ENCODE results near the gene AP1G2.
"Not testable (repeated sequence)": the region's sequence is repeated elsewhere in the genome, so short reads cannot be mapped to it uniquely, and the experiment has no call there.

Gene AP1G2

GRCh38 chr14:23604675-23605170 is 37.1 kb upstream of the AP1G2 start:
- Histone ChIP-seq H3K9ac (ENCODE audit: low read depth, low read length) (no peak overlapping the region), H3K4me1 (ENCODE audit: insufficient read depth, low read length) (no peaks in the 10 kb centered on the region), H3K36me3 (ENCODE audit: insufficient read depth, low read length) (no peaks in the 10 kb centered on the region), H3K9me3 (ENCODE audit: control insufficient read depth, insufficient read depth, low read length) (no peaks in the 10 kb centered on the region)

- Histone ChIP-seq H3K9me3 (ENCODE audit: control insufficient read depth, insufficient read depth, low read length) (no peaks in the 10 kb centered on the region), H3K4me1 (ENCODE audit: insufficient read depth, low read length) (no peaks in the 10 kb centered on the region), H3K36me3 (ENCODE audit: insufficient read depth, low read length) (no peaks in the 10 kb centered on the region), H3K9ac (ENCODE audit: low read depth, low read length) (no peak overlapping the region)
Observed at GRCh38 chr14:23604148-23604547, 36.6 kb upstream of the AP1G2 start.

GRCh38 chr14:23603103-23603502 is 35.5 kb upstream of the AP1G2 start:
- Histone ChIP-seq H3K36me3 (ENCODE audit: insufficient read depth, low read length) (no peaks in the 10 kb centered on the region), H3K9me3 (ENCODE audit: control insufficient read depth, insufficient read depth, low read length) (no peaks in the 10 kb centered on the region), H3K9ac (ENCODE audit: low read depth, low read length) (no peak overlapping the region), H3K4me1 (ENCODE audit: insufficient read depth, low read length) (no peaks in the 10 kb centered on the region)

GRCh38 chr14:23602181-23603095 is 34.8 kb upstream of the AP1G2 start:
- Histone ChIP-seq H3K36me3 (ENCODE audit: insufficient read depth, low read length) (no peaks in the 10 kb centered on the region), H3K4me1 (ENCODE audit: insufficient read depth, low read length) (no peaks in the 10 kb centered on the region), H3K9ac (ENCODE audit: low read depth, low read length) (no peak overlapping the region), H3K9me3 (ENCODE audit: control insufficient read depth, insufficient read depth, low read length) (no peaks in the 10 kb centered on the region)

- H3K36me3 ChIP-seq (ENCODE audit: insufficient read depth, low read length): no peaks in the 10 kb centered on the region
- no peaks in the 10 kb centered on the region for H3K4me1 ChIP-seq (ENCODE audit: insufficient read depth, low read length)
- H3K9me3 ChIP-seq (ENCODE audit: control insufficient read depth, insufficient read depth, low read length): no peaks in the 10 kb centered on the region; the same call in 1 of the 2 replicates
- H3K9ac ChIP-seq (ENCODE audit: low read depth, low read length): no peak overlapping the region
Observed at GRCh38 chr14:23601845-23602180, 34.2 kb upstream of the AP1G2 start.

GRCh38 chr14:23601424-23601823 is 33.8 kb upstream of the AP1G2 start:
- Histone ChIP-seq H3K9me3 (ENCODE audit: control insufficient read depth, insufficient read depth, low read length) (no peaks in the 10 kb centered on the region; the same call in 1 of the 2 replicates), H3K36me3 (ENCODE audit: insufficient read depth, low read length) (no peaks in the 10 kb centered on the region), H3K9ac (ENCODE audit: low read depth, low read length) (no peak overlapping the region), H3K4me1 (ENCODE audit: insufficient read depth, low read length) (no peaks in the 10 kb centered on the region)

- no peaks in the 10 kb centered on the region; the same call in 1 of the 2 replicates for H3K9me3 ChIP-seq (ENCODE audit: control insufficient read depth, insufficient read depth, low read length)
- no peaks in the 10 kb centered on the region for H3K4me1 ChIP-seq (ENCODE audit: insufficient read depth, low read length)
- no peaks in the 10 kb centered on the region for H3K36me3 ChIP-seq (ENCODE audit: insufficient read depth, low read length)
Observed at GRCh38 chr14:23600806-23601205, 33.2 kb upstream of the AP1G2 start.

GRCh38 chr14:23600322-23600707 is 32.7 kb upstream of the AP1G2 start:
- Histone ChIP-seq H3K4me1 (ENCODE audit: insufficient read depth, low read length) (no peaks in the 10 kb centered on the region), H3K9ac (ENCODE audit: low read depth, low read length) (no peak overlapping the region), H3K36me3 (ENCODE audit: insufficient read depth, low read length) (no peaks in the 10 kb centered on the region), H3K9me3 (ENCODE audit: control insufficient read depth, insufficient read depth, low read length) (no peaks in the 10 kb centered on the region; the same call in 1 of the 2 replicates)

More at GRCh38 chr14:23600806-23601205, 33.2 kb upstream of the AP1G2 start:
- no peak overlapping the region for H3K9ac ChIP-seq (ENCODE audit: low read depth, low read length)

- H3K36me3 ChIP-seq (ENCODE audit: insufficient read depth, low read length); H3K4me1 ChIP-seq (ENCODE audit: insufficient read depth, low read length); H3K9me3 ChIP-seq (ENCODE audit: control insufficient read depth, insufficient read depth, low read length); H3K9ac ChIP-seq (ENCODE audit: low read depth, low read length): not testable (repeated sequence)
Observed at GRCh38 chr14:23594191-23594590, 26.6 kb upstream of the AP1G2 start.

- H3K9ac ChIP-seq (ENCODE audit: low read depth, low read length): no peak overlapping the region
- peaks cover 6% of the 10 kb centered on the region; the same call in 1 of the 2 replicates for H3K4me1 ChIP-seq (ENCODE audit: insufficient read depth, low read length)
- H3K9me3 ChIP-seq (ENCODE audit: control insufficient read depth, insufficient read depth, low read length): no peaks in the 10 kb centered on the region
- H3K36me3 ChIP-seq (ENCODE audit: insufficient read depth, low read length): no peaks in the 10 kb centered on the region
Observed at GRCh38 chr14:23590198-23590597, 22.6 kb upstream of the AP1G2 start.

- no peaks in the 10 kb centered on the region for H3K9me3 ChIP-seq (ENCODE audit: control insufficient read depth, insufficient read depth, low read length)
- peaks cover 6% of the 10 kb centered on the region; the same call in 1 of the 2 replicates for H3K4me1 ChIP-seq (ENCODE audit: insufficient read depth, low read length)
- H3K9ac ChIP-seq (ENCODE audit: low read depth, low read length): no peak overlapping the region
- H3K36me3 ChIP-seq (ENCODE audit: insufficient read depth, low read length): no peaks in the 10 kb centered on the region
Observed at GRCh38 chr14:23589606-23590005, 22.0 kb upstream of the AP1G2 start.

- no peak overlapping the region for H3K9ac ChIP-seq (ENCODE audit: low read depth, low read length)
- no peaks in the 10 kb centered on the region for H3K9me3 ChIP-seq (ENCODE audit: control insufficient read depth, insufficient read depth, low read length)
- no peaks in the 10 kb centered on the region for H3K36me3 ChIP-seq (ENCODE audit: insufficient read depth, low read length)
- H3K4me1 ChIP-seq (ENCODE audit: insufficient read depth, low read length): peaks cover 6% of the 10 kb centered on the region; the same call in 1 of the 2 replicates
Observed at GRCh38 chr14:23588884-23589598, 21.4 kb upstream of the AP1G2 start.

- not testable (repeated sequence) for H3K36me3 ChIP-seq (ENCODE audit: insufficient read depth, low read length); H3K9me3 ChIP-seq (ENCODE audit: control insufficient read depth, insufficient read depth, low read length); H3K9ac ChIP-seq (ENCODE audit: low read depth, low read length); H3K4me1 ChIP-seq (ENCODE audit: insufficient read depth, low read length)
Observed at GRCh38 chr14:23584527-23585203, 17.1 kb upstream of the AP1G2 start.

- not testable (repeated sequence) for H3K9me3 ChIP-seq (ENCODE audit: control insufficient read depth, insufficient read depth, low read length); H3K4me1 ChIP-seq (ENCODE audit: insufficient read depth, low read length); H3K9ac ChIP-seq (ENCODE audit: low read depth, low read length); H3K36me3 ChIP-seq (ENCODE audit: insufficient read depth, low read length)
Observed at GRCh38 chr14:23583761-23584526, 16.4 kb upstream of the AP1G2 start.

All from ES-I3 (cell line).